Epithelial cell of proximal tubule (primary cell): ENCODE results near the gene CDRT4. TPM values are rescaled to one million over a fixed set of nuclear protein-coding genes. Genes with fewer than 3 reads are reported as not detected.

Source experiments
- DNase-seq: peaks from one replicate; pipeline ENCODE4 v3.0.0-alpha.2; 2011; ENCODE audit warnings: low read depth
- H3K4me3 ChIP-seq: 2 replicates; pipeline ENCODE4 v1.5.1; 2011; ENCODE audit warnings: low read depth, mild to moderate bottlenecking, low read length
- total RNA-seq: library from RNA; depleted of rRNA; stranded (reverse); fragments of >200 nt; gene quantifications from 2 replicates; pipeline ENCODE4 v1.2.3, GENCODE V29; 2015
- TF ChIP-seq, protein P1 (sequence below): conservative IDR thresholded peaks from 2 replicates; pipeline ENCODE4 v1.5.1; 2012; ENCODE audit warnings: low read depth, mild to moderate bottlenecking, low read length

The CDRT4 gene
- total RNA-seq, 1 donor from 2014 or later = 6.7 TPM

DNA sequence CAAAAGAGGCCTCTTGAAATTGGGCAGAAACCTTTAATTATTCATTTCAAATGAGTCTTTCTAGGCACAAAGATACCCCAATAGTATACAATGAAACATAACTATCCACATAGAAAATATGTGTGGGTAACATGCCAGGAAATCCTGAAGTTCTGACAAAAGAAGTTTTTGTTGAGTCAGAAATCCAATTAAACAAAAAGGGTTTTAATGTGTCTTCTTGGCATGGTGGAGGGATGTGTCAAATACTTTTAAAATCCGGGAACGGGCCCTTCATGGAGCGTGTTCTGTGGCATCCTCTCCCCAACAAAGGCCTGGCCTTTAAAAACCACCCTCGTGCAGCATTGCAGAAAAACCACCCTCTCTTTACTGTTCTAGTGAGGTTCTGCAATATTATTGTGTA lies 14.2 kb downstream of the CDRT4 start:
- DNase-seq = no peak
- H3K4me3 ChIP-seq = no peak overlapping the region
- TF ChIP-seq, protein P1, sequence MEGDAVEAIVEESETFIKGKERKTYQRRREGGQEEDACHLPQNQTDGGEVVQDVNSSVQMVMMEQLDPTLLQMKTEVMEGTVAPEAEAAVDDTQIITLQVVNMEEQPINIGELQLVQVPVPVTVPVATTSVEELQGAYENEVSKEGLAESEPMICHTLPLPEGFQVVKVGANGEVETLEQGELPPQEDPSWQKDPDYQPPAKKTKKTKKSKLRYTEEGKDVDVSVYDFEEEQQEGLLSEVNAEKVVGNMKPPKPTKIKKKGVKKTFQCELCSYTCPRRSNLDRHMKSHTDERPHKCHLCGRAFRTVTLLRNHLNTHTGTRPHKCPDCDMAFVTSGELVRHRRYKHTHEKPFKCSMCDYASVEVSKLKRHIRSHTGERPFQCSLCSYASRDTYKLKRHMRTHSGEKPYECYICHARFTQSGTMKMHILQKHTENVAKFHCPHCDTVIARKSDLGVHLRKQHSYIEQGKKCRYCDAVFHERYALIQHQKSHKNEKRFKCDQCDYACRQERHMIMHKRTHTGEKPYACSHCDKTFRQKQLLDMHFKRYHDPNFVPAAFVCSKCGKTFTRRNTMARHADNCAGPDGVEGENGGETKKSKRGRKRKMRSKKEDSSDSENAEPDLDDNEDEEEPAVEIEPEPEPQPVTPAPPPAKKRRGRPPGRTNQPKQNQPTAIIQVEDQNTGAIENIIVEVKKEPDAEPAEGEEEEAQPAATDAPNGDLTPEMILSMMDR = no peak

DNA sequence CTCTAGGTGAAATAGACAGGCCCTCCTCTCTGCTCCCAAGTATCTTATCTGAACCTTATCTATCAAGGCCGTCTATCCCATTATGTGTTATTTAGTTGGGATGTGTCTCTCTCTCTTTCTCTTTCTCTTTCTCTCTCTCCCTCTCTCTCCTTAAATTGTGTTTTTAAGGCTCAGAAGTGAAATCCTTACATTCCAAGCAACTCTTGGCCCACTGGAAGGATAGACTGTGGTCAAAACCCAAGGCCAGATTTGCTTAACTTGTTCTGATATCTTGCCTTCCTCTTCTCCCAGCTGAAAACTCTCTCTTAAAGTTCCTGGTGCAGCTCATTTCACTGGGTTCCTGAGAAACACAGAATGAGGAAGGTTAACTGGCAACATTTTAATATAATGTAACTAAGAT lies 14.7 kb downstream of the CDRT4 start:
- TF ChIP-seq, protein P1 = no peak
- H3K4me3 ChIP-seq = no peak overlapping the region
- no peak for DNase-seq

GRCh38 chr17:15451680-15452079 lies 15.7 kb downstream of the CDRT4 start:
- DNase-seq = no peak
- TF ChIP-seq, protein P1 = no peak
- no peak overlapping the region for H3K4me3 ChIP-seq

DNA sequence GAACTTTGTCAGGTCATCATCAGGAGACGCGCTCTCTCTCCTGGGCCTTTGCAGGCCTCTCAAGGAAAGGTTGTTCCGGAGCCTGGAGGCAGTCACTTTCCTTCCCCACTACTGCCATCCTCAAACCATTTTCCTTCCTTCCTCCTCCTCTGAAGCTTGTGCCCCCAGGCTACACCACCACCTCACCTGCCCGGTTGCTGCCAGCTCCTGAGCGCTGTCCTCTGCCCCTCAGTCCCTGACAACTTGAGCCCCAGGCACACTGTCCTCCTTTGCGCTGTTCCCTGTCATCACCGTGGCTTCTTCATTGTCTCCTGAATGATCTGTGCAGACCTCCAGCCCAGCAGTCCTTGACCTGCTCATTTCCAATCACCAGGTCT lies 18.9 kb downstream of the CDRT4 start:
- DNase-seq = no peak
- TF ChIP-seq, protein P1 = no peak
- no peak overlapping the region for H3K4me3 ChIP-seq

- DNase-seq = no peak
- H3K4me3 ChIP-seq = no peak overlapping the region
- TF ChIP-seq, protein P1 = no peak
Measured at GRCh38 chr17:15447928-15448579, 19.4 kb downstream of the CDRT4 start.

- TF ChIP-seq, protein P1 = peak; percentile 32
- H3K4me3 ChIP-seq = no peak overlapping the region
- no peak for DNase-seq
Measured at GRCh38 chr17:15446036-15446435, 21.4 kb downstream of the CDRT4 start.

GRCh38 chr17:15444805-15445204 lies 22.6 kb downstream of the CDRT4 start:
- DNase-seq = no peak
- TF ChIP-seq, protein P1 = no peak
- no peak overlapping the region for H3K4me3 ChIP-seq
